Activated naive CD8-positive, alpha-beta T cell treated with anti-CD3 and anti-CD28 coated beads for 36 hours (primary cell): ENCODE measurements around the gene ITFG1. TPM values are rescaled to one million over a fixed set of nuclear protein-coding genes. Genes with fewer than 3 reads are reported as not detected.

Experiments used
- DNase-seq: peaks from one replicate; pipeline ENCODE4 v3.0.0; 2021
- H3K27ac Mint-ChIP-seq: one replicate; pipeline ENCODE4 v1.8.0; 2022; ENCODE audit warnings: mild to moderate bottlenecking, moderate library complexity, mixed read lengths
- H3K27me3 Mint-ChIP-seq: one replicate; pipeline ENCODE4 v1.8.0; 2022; ENCODE audit warnings: mild to moderate bottlenecking, mixed read lengths
- H3K36me3 Mint-ChIP-seq: one replicate; pipeline ENCODE4 v1.8.0; 2021; ENCODE audit warnings: mild to moderate bottlenecking, mixed read lengths
- H3K4me1 Mint-ChIP-seq: one replicate; pipeline ENCODE4 v1.8.0; 2021; ENCODE audit warnings: mixed read lengths
- H3K4me3 Mint-ChIP-seq: one replicate; pipeline ENCODE4 v1.8.0; 2022; ENCODE audit warnings: mild to moderate bottlenecking, moderate library complexity, mixed read lengths
- H3K9me3 Mint-ChIP-seq: one replicate; pipeline ENCODE4 v1.8.0; 2022; ENCODE audit warnings: mixed read lengths
- total RNA-seq, 2 experiments: library from RNA; stranded (reverse); gene quantifications; one replicate each; pipeline ENCODE4 v1.2.3, GENCODE V29; 2021

ITFG1 gene
- 10 to 100 TPM; 19.5 to 20.5 TPM for total RNA-seq

GRCh38 chr16:47460711-47461597, at the start of gene ITFG1, which contains the start of gene PHKB:
ITFG1 (minus strand) TSS chr16:47461063; CDS start chr16:47461045, 18 bp downstream.
PHKB (plus strand) TSS chr16:47461331; CDS start chr16:47461351, 20 bp downstream.
- peak within 1 kb of the TSS; percentile 91 for H3K27ac Mint-ChIP-seq
- H3K27me3 Mint-ChIP-seq: no peaks in the 10 kb centered on the region
- peaks cover 49% of the 10 kb centered on the region for H3K4me1 Mint-ChIP-seq
- peaks cover 8% of the 10 kb centered on the region for H3K36me3 Mint-ChIP-seq
- DNase-seq: peak; percentile 98
- H3K4me3 Mint-ChIP-seq: peak within 1 kb of the TSS; percentile 86
- no peaks in the 10 kb centered on the region for H3K9me3 Mint-ChIP-seq

GRCh38 chr16:47507701-47508100, 46.8 kb upstream of the ITFG1 start:
- H3K9me3 Mint-ChIP-seq: peaks cover 2% of the 10 kb centered on the region
- H3K4me1 Mint-ChIP-seq: no peaks in the 10 kb centered on the region
- no peak for DNase-seq
- no peak overlapping the region for H3K27ac Mint-ChIP-seq
- no peak overlapping the region for H3K4me3 Mint-ChIP-seq
- H3K27me3 Mint-ChIP-seq: no peaks in the 10 kb centered on the region
- peaks cover 22% of the 10 kb centered on the region for H3K36me3 Mint-ChIP-seq

- Mint-ChIP-seq H3K4me1 (no peaks in the 10 kb centered on the region), H3K4me3 (no peak overlapping the region), H3K27ac (no peak overlapping the region), H3K36me3 (peaks cover 23% of the 10 kb centered on the region), H3K27me3 (no peaks in the 10 kb centered on the region), H3K9me3 (peaks cover 2% of the 10 kb centered on the region)
- no peak for DNase-seq
Measured at GRCh38 chr16:47506800-47507199, 45.9 kb upstream of the ITFG1 start.

DNA sequence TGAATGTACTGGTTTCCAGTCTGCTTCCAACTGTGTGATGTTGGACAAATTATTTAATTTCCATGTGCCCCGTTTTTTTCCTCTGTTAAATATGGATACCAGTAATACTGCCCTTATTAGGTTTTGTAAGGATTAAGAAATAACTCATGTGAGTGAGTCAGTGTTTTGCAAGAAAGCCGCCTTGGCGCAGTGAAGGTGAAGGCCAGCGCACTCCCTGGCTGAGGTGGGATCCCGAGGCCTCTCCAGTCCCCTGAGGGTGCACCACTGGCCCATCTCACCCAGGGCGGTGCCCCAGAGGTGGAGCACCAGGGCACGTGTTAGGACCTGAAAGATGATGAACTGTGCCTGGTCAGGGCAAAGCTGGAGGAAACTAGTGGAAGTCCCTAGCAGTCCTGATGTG, 43.7 kb upstream of the ITFG1 start:
- Mint-ChIP-seq H3K36me3 (peaks cover 25% of the 10 kb centered on the region), H3K4me1 (no peaks in the 10 kb centered on the region)

GRCh38 chr16:47503936-47504335, 43.1 kb upstream of the ITFG1 start:
- H3K27me3 Mint-ChIP-seq: no peaks in the 10 kb centered on the region
- H3K9me3 Mint-ChIP-seq: peaks cover 2% of the 10 kb centered on the region
- no peak overlapping the region for H3K27ac Mint-ChIP-seq
- DNase-seq: no peak
- H3K4me3 Mint-ChIP-seq: no peak overlapping the region
- peaks cover 31% of the 10 kb centered on the region for H3K36me3 Mint-ChIP-seq
- H3K4me1 Mint-ChIP-seq: no peaks in the 10 kb centered on the region

More for the DNA sequence above, 43.7 kb upstream of the ITFG1 start:
- DNase-seq: no peak
- no peaks in the 10 kb centered on the region for H3K27me3 Mint-ChIP-seq
- H3K9me3 Mint-ChIP-seq: peaks cover 2% of the 10 kb centered on the region
- H3K4me3 Mint-ChIP-seq: no peak overlapping the region
- no peak overlapping the region for H3K27ac Mint-ChIP-seq

DNA sequence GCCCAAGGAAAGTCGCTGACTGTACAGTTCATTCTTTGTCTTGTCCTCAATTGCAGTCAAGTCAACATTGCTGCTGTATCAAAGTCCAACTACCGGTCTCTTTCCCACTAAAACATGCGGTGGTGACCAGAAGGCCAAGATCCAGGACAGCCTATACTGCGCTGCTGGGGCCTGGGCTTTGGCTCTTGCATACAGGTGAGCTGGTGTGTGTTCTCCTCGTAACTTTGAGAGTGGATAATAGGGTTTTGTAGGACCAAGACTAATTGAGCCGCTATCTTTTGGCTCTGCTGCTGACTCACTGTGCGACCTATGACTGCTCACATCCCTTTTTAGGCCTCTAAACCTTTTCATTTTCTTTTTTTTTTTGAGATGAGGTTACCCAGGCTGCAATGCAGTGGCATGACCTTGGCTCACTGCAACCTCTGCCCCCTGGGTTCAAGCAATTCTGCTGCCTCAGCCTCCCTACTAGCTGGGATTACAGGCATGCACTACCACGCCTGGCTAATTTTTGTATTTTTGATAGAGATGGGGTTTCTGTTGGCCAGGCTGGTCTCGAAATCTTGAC, 38.9 kb upstream of the ITFG1 start:
- no peaks in the 10 kb centered on the region for H3K9me3 Mint-ChIP-seq
- H3K36me3 Mint-ChIP-seq: peaks cover 32% of the 10 kb centered on the region
- no peaks in the 10 kb centered on the region for H3K27me3 Mint-ChIP-seq
- peaks cover 2% of the 10 kb centered on the region for H3K4me1 Mint-ChIP-seq
- no peak overlapping the region for H3K27ac Mint-ChIP-seq
- no peak for DNase-seq
- no peak overlapping the region for H3K4me3 Mint-ChIP-seq

GRCh38 chr16:47499080-47499699, 38.3 kb upstream of the ITFG1 start:
- Mint-ChIP-seq H3K4me3 (no peak overlapping the region), H3K4me1 (peaks cover 2% of the 10 kb centered on the region), H3K36me3 (peaks cover 32% of the 10 kb centered on the region), H3K27ac (no peak overlapping the region), H3K9me3 (no peaks in the 10 kb centered on the region), H3K27me3 (no peaks in the 10 kb centered on the region)
- DNase-seq: no peak

- H3K27ac Mint-ChIP-seq: peak overlapping the region; percentile 38
- H3K4me3 Mint-ChIP-seq: no peak overlapping the region
- H3K27me3 Mint-ChIP-seq: no peaks in the 10 kb centered on the region
- peaks cover 25% of the 10 kb centered on the region for H3K9me3 Mint-ChIP-seq
- peaks cover 17% of the 10 kb centered on the region for H3K4me1 Mint-ChIP-seq
- DNase-seq: no peak
- peaks cover 47% of the 10 kb centered on the region for H3K36me3 Mint-ChIP-seq
Measured at GRCh38 chr16:47493381-47494337, 32.8 kb upstream of the ITFG1 start.

GRCh38 chr16:47492428-47493377, 31.8 kb upstream of the ITFG1 start:
- Mint-ChIP-seq H3K9me3 (peaks cover 32% of the 10 kb centered on the region), H3K27me3 (no peaks in the 10 kb centered on the region), H3K27ac (peak overlapping the region; percentile 72), H3K36me3 (peaks cover 49% of the 10 kb centered on the region), H3K4me3 (no peak overlapping the region), H3K4me1 (peaks cover 17% of the 10 kb centered on the region)
- DNase-seq: no peak

- DNase-seq: no peak
- Mint-ChIP-seq H3K27me3 (no peaks in the 10 kb centered on the region), H3K9me3 (peaks cover 32% of the 10 kb centered on the region), H3K4me1 (peaks cover 17% of the 10 kb centered on the region), H3K27ac (peak overlapping the region; percentile 42), H3K4me3 (no peak overlapping the region), H3K36me3 (peaks cover 53% of the 10 kb centered on the region)
Measured at GRCh38 chr16:47492036-47492427, 31.2 kb upstream of the ITFG1 start.

DNA sequence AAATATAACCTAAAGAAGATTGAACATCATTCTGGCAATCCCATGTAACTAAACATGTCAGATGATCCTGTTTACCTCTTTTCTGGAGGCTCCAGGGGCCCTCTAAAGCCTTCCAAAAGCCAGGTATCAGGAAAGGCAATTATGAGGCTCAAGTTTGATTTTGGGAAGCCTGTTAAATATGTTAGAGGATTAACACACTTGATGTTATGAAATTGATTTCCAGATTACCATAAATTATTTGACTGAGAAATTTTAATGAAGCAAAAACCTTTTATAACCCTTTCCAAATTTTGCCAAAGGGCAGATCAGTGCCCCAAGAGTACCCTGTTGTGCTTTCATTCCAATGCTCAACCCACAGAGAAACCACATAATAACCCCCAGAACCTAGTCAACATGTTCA, 29.6 kb upstream of the ITFG1 start:
- Mint-ChIP-seq H3K27me3 (no peaks in the 10 kb centered on the region), H3K27ac (no peak overlapping the region), H3K36me3 (peaks cover 62% of the 10 kb centered on the region), H3K4me3 (no peak overlapping the region), H3K4me1 (peaks cover 15% of the 10 kb centered on the region), H3K9me3 (peaks cover 36% of the 10 kb centered on the region)
- no peak for DNase-seq

DNA sequence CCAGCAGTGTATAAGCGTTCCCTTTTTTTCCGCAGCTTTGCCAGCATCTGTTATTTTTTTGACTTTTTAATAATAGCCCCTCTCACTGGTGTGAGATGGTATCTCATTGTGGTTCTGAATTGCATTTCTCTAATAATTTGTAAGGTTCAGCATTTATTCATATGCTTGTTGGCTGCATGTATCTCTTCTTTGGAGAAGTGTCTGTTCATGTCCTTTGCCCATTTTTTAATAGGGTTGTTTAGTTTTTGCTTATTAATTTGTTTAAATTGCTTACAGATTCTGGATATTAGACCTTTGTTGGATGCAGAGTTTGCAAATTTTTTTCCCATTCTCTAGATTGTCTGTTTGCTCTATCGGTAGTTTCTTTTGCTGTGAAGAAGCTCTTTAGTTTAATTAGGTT, 27.2 kb upstream of the ITFG1 start:
- peaks cover 35% of the 10 kb centered on the region for H3K9me3 Mint-ChIP-seq
- peaks cover 15% of the 10 kb centered on the region for H3K4me1 Mint-ChIP-seq
- DNase-seq: no peak
- no peak overlapping the region for H3K27ac Mint-ChIP-seq
- peaks cover 63% of the 10 kb centered on the region for H3K36me3 Mint-ChIP-seq
- H3K27me3 Mint-ChIP-seq: no peaks in the 10 kb centered on the region
- H3K4me3 Mint-ChIP-seq: no peak overlapping the region

DNA sequence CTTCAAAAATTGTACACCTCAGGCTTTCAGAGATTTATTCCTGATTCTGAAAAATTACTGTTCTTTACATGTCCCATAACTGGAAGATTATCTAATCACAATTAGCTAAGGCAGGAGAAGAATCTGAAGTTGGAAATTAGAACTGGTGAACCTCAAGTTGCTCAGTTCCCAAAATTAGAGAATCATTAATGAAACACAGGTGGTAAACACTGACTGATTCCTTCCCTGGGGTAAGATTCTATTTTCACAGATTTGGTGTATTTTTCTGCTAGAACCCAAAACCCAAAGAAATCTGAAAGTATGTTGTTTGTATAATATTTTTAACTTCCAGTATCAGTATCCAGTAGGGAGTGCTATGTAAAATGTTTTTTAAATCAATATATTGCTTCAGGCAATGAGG, 26.0 kb upstream of the ITFG1 start:
- H3K27ac Mint-ChIP-seq: no peak overlapping the region
- peaks cover 9% of the 10 kb centered on the region for H3K4me1 Mint-ChIP-seq
- DNase-seq: no peak
- no peak overlapping the region for H3K4me3 Mint-ChIP-seq
- H3K9me3 Mint-ChIP-seq: peaks cover 32% of the 10 kb centered on the region
- no peaks in the 10 kb centered on the region for H3K27me3 Mint-ChIP-seq
- peaks cover 56% of the 10 kb centered on the region for H3K36me3 Mint-ChIP-seq
